GM13977 (cell line): ENCODE measurements around the gene ERAP2.
"Not testable (repeated sequence)": the region's sequence is repeated elsewhere in the genome, so short reads cannot be mapped to it uniquely, and the experiment has no call there.

Experiments
- DNase-seq: peaks from one replicate; pipeline ENCODE4 v3.0.0; 2012; ENCODE audit warnings: low spot score
- CTCF ChIP-seq: IDR thresholded peaks from 2 replicates; pipeline ENCODE4 v1.5.1; 2012; ENCODE audit warnings: mild to moderate bottlenecking, control low read depth; ENCODE audit not compliant: insufficient read depth; ENCODE audit errors: extremely low read depth, missing control alignments
- in situ Hi-C: fragments of 300-500 bp; cut with MboI; formaldehyde crosslinking; loops from one replicate; pipeline ENCODE4 v1.12.0; 2022; ENCODE audit warnings: low sequenced_read_pairs, low pct_unique_long_range_greater_than_20kb, mixed read lengths, inconsistent platforms; ENCODE audit not compliant: unreplicated experiment

Gene ERAP2

GRCh38 chr5:96838201-96839070 lies 37.9 kb upstream of the ERAP2 start:
- in situ Hi-C loops: no loop called here
- no peak for TF ChIP-seq CTCF
- DNase-seq: no peak

GRCh38 chr5:96839071-96839592 lies 37.2 kb upstream of the ERAP2 start:
- TF ChIP-seq CTCF: no peak
- in situ Hi-C loops: no loop called here
- no peak for DNase-seq

GRCh38 chr5:96841931-96842330 lies 34.4 kb upstream of the ERAP2 start:
- DNase-seq, in situ Hi-C loops: not testable (repeated sequence)

GRCh38 chr5:96843140-96843539 lies 33.2 kb upstream of the ERAP2 start:
- in situ Hi-C loops: no loop called here
- no peak for TF ChIP-seq CTCF
- no peak for DNase-seq

- in situ Hi-C loops: no loop called here
- no peak for DNase-seq
Measured at GRCh38 chr5:96844481-96844990, 31.8 kb upstream of the ERAP2 start.

GRCh38 chr5:96851312-96852062 lies 24.8 kb upstream of the ERAP2 start:
- DNase-seq: no peak
- no peak for TF ChIP-seq CTCF
- in situ Hi-C loops: loop anchor here (25.0 kb wide), 1 partner anchor 311 kb away; no protein-coding TSS in a partner anchor

More at GRCh38 chr5:96844481-96844990, 31.8 kb upstream of the ERAP2 start:
- no peak for TF ChIP-seq CTCF
